ENCODE results near the gene DEPDC1B. TPM values are rescaled to one million over a fixed set of nuclear protein-coding genes. Genes with fewer than 3 reads are reported as not detected.

DEPDC1B gene
- total RNA-seq, 2 donors from 2014 or later: 0.66 to 2.3 TPM

GRCh38 chr5:60551250-60551649 lies 148.7 kb downstream of the DEPDC1B start:
- Histone ChIP-seq H3K27me3 (peaks cover 0 to 3% of the 10 kb centered on the region in 2 donors), H3K36me3 (replicated peaks in 1 of 2; ENCODE audit: insufficient read depth in 1 of 2, low read depth in 2 of 2) (no peaks in the 10 kb centered on the region), H3K27ac (no peak overlapping the region), H3K4me1 (no peaks in the 10 kb centered on the region), H3K4me3 (no peak overlapping the region), H3K9me3 (no peaks in the 10 kb centered on the region)
- intact Hi-C loops (cut with DNase I): no loop called here
- ATAC-seq: no peak
- WGBS, 2 donors: 56 to 76% methylated on average over 1 of the region's 1 CpG
- TF ChIP-seq, protein P1, sequence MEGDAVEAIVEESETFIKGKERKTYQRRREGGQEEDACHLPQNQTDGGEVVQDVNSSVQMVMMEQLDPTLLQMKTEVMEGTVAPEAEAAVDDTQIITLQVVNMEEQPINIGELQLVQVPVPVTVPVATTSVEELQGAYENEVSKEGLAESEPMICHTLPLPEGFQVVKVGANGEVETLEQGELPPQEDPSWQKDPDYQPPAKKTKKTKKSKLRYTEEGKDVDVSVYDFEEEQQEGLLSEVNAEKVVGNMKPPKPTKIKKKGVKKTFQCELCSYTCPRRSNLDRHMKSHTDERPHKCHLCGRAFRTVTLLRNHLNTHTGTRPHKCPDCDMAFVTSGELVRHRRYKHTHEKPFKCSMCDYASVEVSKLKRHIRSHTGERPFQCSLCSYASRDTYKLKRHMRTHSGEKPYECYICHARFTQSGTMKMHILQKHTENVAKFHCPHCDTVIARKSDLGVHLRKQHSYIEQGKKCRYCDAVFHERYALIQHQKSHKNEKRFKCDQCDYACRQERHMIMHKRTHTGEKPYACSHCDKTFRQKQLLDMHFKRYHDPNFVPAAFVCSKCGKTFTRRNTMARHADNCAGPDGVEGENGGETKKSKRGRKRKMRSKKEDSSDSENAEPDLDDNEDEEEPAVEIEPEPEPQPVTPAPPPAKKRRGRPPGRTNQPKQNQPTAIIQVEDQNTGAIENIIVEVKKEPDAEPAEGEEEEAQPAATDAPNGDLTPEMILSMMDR (IDR thresholded peaks at IDR 0.05): no peak
- no peak for TF ChIP-seq POLR2A (IDR thresholded peaks at IDR 0.05)
- DNase-seq: no peak

GRCh38 chr5:60550311-60550710 lies 149.7 kb downstream of the DEPDC1B start:
- TF ChIP-seq, protein P1 (IDR thresholded peaks at IDR 0.05): no peak
- no peak for TF ChIP-seq POLR2A (IDR thresholded peaks at IDR 0.05)
- no peak for ATAC-seq

GRCh38 chr5:60549841-60550240 lies 150.1 kb downstream of the DEPDC1B start:
- Histone ChIP-seq H3K27me3 (peaks cover 0 to 3% of the 10 kb centered on the region in 2 donors), H3K36me3 (replicated peaks in 1 of 2; ENCODE audit: insufficient read depth in 1 of 2, low read depth in 2 of 2) (no peaks in the 10 kb centered on the region), H3K4me1 (no peaks in the 10 kb centered on the region), H3K4me3 (no peak overlapping the region), H3K27ac (no peak overlapping the region), H3K9me3 (no peaks in the 10 kb centered on the region)
- TF ChIP-seq, protein P1 (IDR thresholded peaks at IDR 0.05): no peak
- TF ChIP-seq POLR2A (IDR thresholded peaks at IDR 0.05): no peak
- ATAC-seq: no peak
- intact Hi-C loops (cut with DNase I): no loop called here
- 53 to 55% methylated on average over 3 of the region's 3 CpGs for WGBS, 2 donors
- DNase-seq: no peak

More at GRCh38 chr5:60550311-60550710, 149.7 kb downstream of the DEPDC1B start:
- no peak overlapping the region for H3K27ac ChIP-seq
- WGBS, 2 donors: 81 to 96% methylated on average over 1 of the region's 1 CpG
- no peaks in the 10 kb centered on the region for H3K36me3 ChIP-seq (replicated peaks in 1 of 2; ENCODE audit: insufficient read depth in 1 of 2, low read depth in 2 of 2)
- no peaks in the 10 kb centered on the region for H3K9me3 ChIP-seq
- intact Hi-C loops (cut with DNase I): no loop called here
- no peak overlapping the region for H3K4me3 ChIP-seq
- H3K27me3 ChIP-seq: peaks cover 0 to 3% of the 10 kb centered on the region in 2 donors
- H3K4me1 ChIP-seq: no peaks in the 10 kb centered on the region
- no peak for DNase-seq

Other genes with a start within 250 kb of the DEPDC1B start
- 1 to 10 TPM; 2.6 to 7.5 TPM for gene ELOVL7, start 144.1 kb upstream of the DEPDC1B start, total RNA-seq
- 1 to 10 TPM; 2.6 to 3.4 TPM for gene ERCC8, start 244.9 kb upstream of the DEPDC1B start, total RNA-seq
- 10 to 100 TPM; 13.7 to 19.4 TPM for gene NDUFAF2, start 245.0 kb upstream of the DEPDC1B start, total RNA-seq